Stimulated activated naive B cell treated with anti-CD40 and anti-IgM and Interleukin-4, amounts not matched to agents 10 μg/mL and 1 μg/mL and 100 μg/mL, for 72 hours (primary cell): ENCODE results near the gene MORF4L2.

ENCODE experiments used
- ATAC-seq, 2 donors: fragments of 150-1000 bp; cut with Tn5 transposase; replicated peaks; 2 replicates each; pipeline ENCODE4 v1.10.0; 2021; ENCODE audit warnings: moderate library complexity in 1 of 2
- DNase-seq: peaks from one replicate; pipeline ENCODE4 v3.0.0; 2021
- H3K27ac Mint-ChIP-seq: one replicate; pipeline ENCODE4 v1.8.0; 2022; ENCODE audit warnings: mild to moderate bottlenecking, mixed read lengths
- H3K27me3 Mint-ChIP-seq, 2 donors: one replicate each; pipeline ENCODE4 v1.8.0; 2022; ENCODE audit warnings: mixed read lengths in 2 of 2
- H3K36me3 Mint-ChIP-seq, 2 donors: one replicate each; pipeline ENCODE4 v1.8.0; 2022; ENCODE audit warnings: mixed read lengths in 2 of 2, mild to moderate bottlenecking in 1 of 2
- H3K4me1 Mint-ChIP-seq, 2 donors: one replicate each; pipeline ENCODE4 v1.8.0; 2022; ENCODE audit warnings: mixed read lengths in 2 of 2, mild to moderate bottlenecking in 1 of 2
- H3K4me3 Mint-ChIP-seq, 2 donors: one replicate each; pipeline ENCODE4 v1.8.0; 2022; ENCODE audit warnings: mild to moderate bottlenecking in 2 of 2, mixed read lengths in 2 of 2, moderate library complexity in 1 of 2
- H3K9me3 Mint-ChIP-seq, 2 donors: one replicate each; pipeline ENCODE4 v1.8.0; 2022; ENCODE audit warnings: mixed read lengths in 2 of 2, mild to moderate bottlenecking in 1 of 2

MORF4L2 gene

GRCh38 chrX:103630171-103630511, 56.4 kb downstream of the MORF4L2 start:
- Mint-ChIP-seq H3K4me1 (peaks cover 3 to 15% of the 10 kb centered on the region in 2 donors), H3K27ac (peak overlapping the region; percentile 89), H3K4me3 (peak overlapping the region; percentile 86 to 95), H3K9me3 (no peaks in the 10 kb centered on the region), H3K36me3 (peaks cover 0 to 3% of the 10 kb centered on the region in 2 donors), H3K27me3 (peaks cover 0 to 9% of the 10 kb centered on the region in 2 donors)
- ATAC-seq (no peak), DNase-seq (no peak)

GRCh38 chrX:103629318-103630170, 57.0 kb downstream of the MORF4L2 start:
- Mint-ChIP-seq H3K27ac (peak overlapping the region; percentile 89), H3K9me3 (no peaks in the 10 kb centered on the region)
- ATAC-seq, result peak; percentile 70 to 74

GRCh38 chrX:103628386-103629317, 57.8 kb downstream of the MORF4L2 start, which contains the start of gene TCEAL1:
Gene TCEAL1 (plus strand): TSS chrX:103628975. CDS start chrX:103629917, 942 bp downstream.
- Mint-ChIP-seq H3K27ac (peak within 1 kb of the TSS; percentile 89), H3K27me3 (peaks cover 0 to 9% of the 10 kb centered on the region in 2 donors), H3K4me3 (peak within 1 kb of the TSS; percentile 86 to 95), H3K9me3 (no peaks in the 10 kb centered on the region), H3K4me1 (peaks cover 3 to 15% of the 10 kb centered on the region in 2 donors), H3K36me3 (peaks cover 0 to 3% of the 10 kb centered on the region in 2 donors)
- DNase-seq (no peak), ATAC-seq (peak; percentile 75 to 81)

More at GRCh38 chrX:103629318-103630170, 57.0 kb downstream of the MORF4L2 start:
- Mint-ChIP-seq H3K4me3 (peak overlapping the region; percentile 86 to 95), H3K27me3 (peaks cover 0 to 9% of the 10 kb centered on the region in 2 donors), H3K4me1 (peaks cover 3 to 15% of the 10 kb centered on the region in 2 donors), H3K36me3 (peaks cover 0 to 3% of the 10 kb centered on the region in 2 donors)
- no peak for DNase-seq

- Mint-ChIP-seq H3K4me1 (peaks cover 3 to 15% of the 10 kb centered on the region in 2 donors), H3K4me3 (no peak overlapping the region), H3K27ac (no peak overlapping the region), H3K9me3 (no peaks in the 10 kb centered on the region), H3K27me3 (peaks cover 0 to 9% of the 10 kb centered on the region in 2 donors), H3K36me3 (peaks cover 0 to 2% of the 10 kb centered on the region in 2 donors)
- no peak for ATAC-seq
- DNase-seq, result no peak
Observed at GRCh38 chrX:103626855-103627254, 59.6 kb downstream of the MORF4L2 start.
